Astrocyte of the cerebellum (primary cell): ENCODE results near the gene LYZL2.
"Not testable (repeated sequence)": the region's sequence is repeated elsewhere in the genome, so short reads cannot be mapped to it uniquely, and the experiment has no call there.

Experiments used
- DNase-seq: peaks from one replicate; pipeline ENCODE4 v3.0.0-alpha.2; 2011; ENCODE audit warnings: low read depth
- H3K4me3 ChIP-seq: 2 replicates; pipeline ENCODE4 v1.5.1; 2011; ENCODE audit warnings: mild to moderate bottlenecking, low read depth, low read length, moderate library complexity
- CTCF ChIP-seq: IDR thresholded peaks from 2 replicates; pipeline ENCODE4 v1.5.1; 2012; ENCODE audit warnings: low read length, low read depth, moderate library complexity, mild to moderate bottlenecking; ENCODE audit errors: missing control alignments
- in situ Hi-C: cut with HindIII; loops from 2 replicates; pipeline ENCODE4 v1.10.0; 2017; ENCODE audit warnings: low sequenced_read_pairs

LYZL2 gene

GRCh38 chr10:30602747-30603146, 26.8 kb downstream of the LYZL2 start:
- TF ChIP-seq CTCF = no peak
- DNase-seq = no peak
- in situ Hi-C loops = no loop called here
- no peak overlapping the region for H3K4me3 ChIP-seq

GRCh38 chr10:30600005-30600404, 29.5 kb downstream of the LYZL2 start:
- no peak overlapping the region for H3K4me3 ChIP-seq
- in situ Hi-C loops = no loop called here
- no peak for DNase-seq
- no peak for TF ChIP-seq CTCF

- DNase-seq = no peak
- H3K4me3 ChIP-seq = no peak overlapping the region
- in situ Hi-C loops = no loop called here
- TF ChIP-seq CTCF = no peak
Measured at GRCh38 chr10:30598105-30598776, 31.3 kb downstream of the LYZL2 start.

GRCh38 chr10:30597433-30597824, 32.1 kb downstream of the LYZL2 start:
- DNase-seq, in situ Hi-C loops, H3K4me3 ChIP-seq: not testable (repeated sequence)

- DNase-seq, in situ Hi-C loops, H3K4me3 ChIP-seq: not testable (repeated sequence)
Measured at GRCh38 chr10:30596493-30597432, 32.8 kb downstream of the LYZL2 start.

GRCh38 chr10:30596013-30596412, 33.5 kb downstream of the LYZL2 start:
- no peak for DNase-seq
- in situ Hi-C loops = no loop called here
- no peak overlapping the region for H3K4me3 ChIP-seq
- no peak for TF ChIP-seq CTCF

- no peak overlapping the region for H3K4me3 ChIP-seq
- DNase-seq = no peak
- in situ Hi-C loops = no loop called here
- no peak for TF ChIP-seq CTCF
Measured at GRCh38 chr10:30594077-30594476, 35.5 kb downstream of the LYZL2 start.

GRCh38 chr10:30592770-30593169, 36.8 kb downstream of the LYZL2 start:
- H3K4me3 ChIP-seq, in situ Hi-C loops, DNase-seq: not testable (repeated sequence)
